Mesodermal cell (in vitro differentiated cells): ENCODE measurements around the gene CPN2.

Source experiments
- H3K27ac ChIP-seq: 2 replicates; pipeline ENCODE4 v1.7.0; 2013; ENCODE audit warnings: mild to moderate bottlenecking, low read depth, low read length, moderate library complexity; ENCODE audit not compliant: severe bottlenecking
- H3K36me3 ChIP-seq: 2 replicates; pipeline ENCODE4 v1.7.1; 2013; ENCODE audit warnings: mild to moderate bottlenecking, low read length, moderate library complexity; ENCODE audit not compliant: control insufficient read depth, insufficient read depth
- H3K4me1 ChIP-seq: one replicate; pipeline ENCODE4 v1.7.1; 2013; ENCODE audit warnings: mild to moderate bottlenecking, low read length; ENCODE audit not compliant: insufficient read depth, control insufficient read depth, poor library complexity, severe bottlenecking
- H3K4me3 ChIP-seq: 2 replicates; pipeline ENCODE4 v1.7.0; 2013; ENCODE audit warnings: low read length, control low read depth, mild to moderate bottlenecking; ENCODE audit not compliant: insufficient read depth, poor library complexity, severe bottlenecking; ENCODE audit errors: extremely low read depth
- H3K9me3 ChIP-seq: 2 replicates; pipeline ENCODE4 v1.7.1; 2013; ENCODE audit warnings: mild to moderate bottlenecking, low read length, moderate library complexity; ENCODE audit not compliant: control insufficient read depth
- WGBS, 2 experiments: methylation state at CpG; one replicate each; pipeline ENCODE4 v1.1.5; 2013; ENCODE audit warnings: missing lambda C conversion rate in 2 of 2; ENCODE audit not compliant: insufficient coverage in 2 of 2; 5-methylcytosine and 5-hydroxymethylcytosine counted together

Gene CPN2

GRCh38 chr3:194321693-194322640, 29.2 kb downstream of the CPN2 start:
- 97% methylated on average over 23 to 24 of the region's 26 CpGs for WGBS, 2 experiments
- H3K4me3 ChIP-seq: no peak overlapping the region
- H3K27ac ChIP-seq: no peak overlapping the region
- H3K9me3 ChIP-seq: peaks cover 31% of the 10 kb centered on the region
- H3K36me3 ChIP-seq: no peaks in the 10 kb centered on the region
- peaks cover 5% of the 10 kb centered on the region for H3K4me1 ChIP-seq

GRCh38 chr3:194320744-194321243, 30.3 kb downstream of the CPN2 start:
- Histone ChIP-seq H3K4me1 (peaks cover 7% of the 10 kb centered on the region), H3K9me3 (peaks cover 22% of the 10 kb centered on the region), H3K36me3 (no peaks in the 10 kb centered on the region), H3K4me3 (no peak overlapping the region), H3K27ac (no peak overlapping the region)
- WGBS, 2 experiments: 97 to 100% methylated on average over 5 of the region's 10 CpGs

DNA sequence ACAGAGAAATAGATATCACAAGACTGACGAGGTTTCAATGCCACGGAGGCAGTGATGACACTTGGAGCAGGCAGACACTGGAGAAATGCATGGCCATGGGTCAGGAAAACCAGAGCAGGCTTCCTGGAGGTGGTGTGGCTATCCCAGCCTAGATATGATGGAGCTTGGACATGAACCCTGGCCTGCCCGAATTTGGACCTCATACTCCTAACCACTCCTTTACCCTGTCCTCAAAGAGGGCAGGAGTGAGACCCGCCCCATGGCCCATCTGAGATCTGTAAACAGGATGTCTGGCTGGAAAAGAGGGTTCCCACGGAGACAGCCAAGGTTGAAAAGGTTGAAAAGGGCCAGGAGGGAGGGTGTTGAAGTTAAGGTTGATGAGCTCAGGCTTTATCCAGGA, 31.0 kb downstream of the CPN2 start:
- Histone ChIP-seq H3K27ac (no peak overlapping the region), H3K4me1 (peaks cover 9% of the 10 kb centered on the region), H3K9me3 (peaks cover 22% of the 10 kb centered on the region), H3K36me3 (no peaks in the 10 kb centered on the region), H3K4me3 (no peak overlapping the region)
- WGBS, 2 experiments: 82 to 100% methylated on average over 3 to 4 of the region's 5 CpGs

DNA sequence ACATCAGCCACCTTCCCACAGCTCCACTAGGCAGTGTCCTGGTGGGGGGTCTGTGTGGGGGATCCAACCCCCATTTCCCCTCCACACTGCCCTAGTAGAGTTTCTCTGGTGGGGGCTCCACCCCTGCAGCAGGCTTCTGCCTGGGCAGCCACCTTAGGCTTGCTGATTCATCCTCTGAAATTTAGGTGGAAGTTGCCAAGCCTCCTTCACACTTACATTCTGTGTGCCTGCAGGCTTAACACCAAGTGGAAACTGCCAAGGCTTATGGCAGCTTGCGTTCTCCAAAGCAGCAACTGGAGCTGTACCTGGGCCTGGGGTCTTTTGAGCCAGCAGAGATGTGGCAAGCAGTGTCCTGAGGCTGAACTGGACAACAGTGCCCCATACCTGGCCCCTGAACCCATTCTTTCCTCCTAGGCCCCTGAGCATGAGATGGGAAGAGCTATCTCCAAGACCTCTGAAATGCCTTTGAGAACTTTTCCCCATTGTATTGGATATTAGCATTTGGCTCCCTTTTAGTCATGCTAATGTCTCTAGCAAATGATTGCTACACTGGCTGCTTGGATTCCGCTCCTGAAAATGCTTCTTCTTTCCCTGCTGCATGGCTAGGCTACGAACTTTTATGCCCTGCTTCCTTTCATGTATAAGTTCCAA, 32.5 kb downstream of the CPN2 start:
- peaks cover 13% of the 10 kb centered on the region for H3K4me1 ChIP-seq
- WGBS, 2 experiments: 80 to 89% methylated on average over 3 of the region's 3 CpGs
- H3K36me3 ChIP-seq: no peaks in the 10 kb centered on the region
- peaks cover 22% of the 10 kb centered on the region for H3K9me3 ChIP-seq
- H3K4me3 ChIP-seq: no peak overlapping the region
- H3K27ac ChIP-seq: no peak overlapping the region

GRCh38 chr3:194316918-194317317, 34.2 kb downstream of the CPN2 start:
- 97 to 100% methylated on average over 6 of the region's 6 CpGs for WGBS, 2 experiments
- Histone ChIP-seq H3K36me3 (no peaks in the 10 kb centered on the region), H3K4me1 (peaks cover 22% of the 10 kb centered on the region), H3K27ac (no peak overlapping the region), H3K4me3 (no peak overlapping the region), H3K9me3 (peaks cover 17% of the 10 kb centered on the region)

GRCh38 chr3:194315965-194316361, 35.2 kb downstream of the CPN2 start:
- WGBS, 2 experiments: 15 to 32% methylated on average over 7 to 13 of the region's 17 CpGs
- Histone ChIP-seq H3K36me3 (no peaks in the 10 kb centered on the region), H3K27ac (no peak overlapping the region), H3K9me3 (peaks cover 17% of the 10 kb centered on the region), H3K4me1 (peaks cover 22% of the 10 kb centered on the region), H3K4me3 (no peak overlapping the region)

GRCh38 chr3:194315088-194315964, 35.8 kb downstream of the CPN2 start:
- H3K4me1 ChIP-seq: peaks cover 22% of the 10 kb centered on the region
- H3K27ac ChIP-seq: no peak overlapping the region
- 3 to 7% methylated on average over 39 to 48 of the region's 54 CpGs for WGBS, 2 experiments
- H3K9me3 ChIP-seq: peaks cover 17% of the 10 kb centered on the region
- H3K36me3 ChIP-seq: no peaks in the 10 kb centered on the region
- peak overlapping the region; percentile 35 for H3K4me3 ChIP-seq

DNA sequence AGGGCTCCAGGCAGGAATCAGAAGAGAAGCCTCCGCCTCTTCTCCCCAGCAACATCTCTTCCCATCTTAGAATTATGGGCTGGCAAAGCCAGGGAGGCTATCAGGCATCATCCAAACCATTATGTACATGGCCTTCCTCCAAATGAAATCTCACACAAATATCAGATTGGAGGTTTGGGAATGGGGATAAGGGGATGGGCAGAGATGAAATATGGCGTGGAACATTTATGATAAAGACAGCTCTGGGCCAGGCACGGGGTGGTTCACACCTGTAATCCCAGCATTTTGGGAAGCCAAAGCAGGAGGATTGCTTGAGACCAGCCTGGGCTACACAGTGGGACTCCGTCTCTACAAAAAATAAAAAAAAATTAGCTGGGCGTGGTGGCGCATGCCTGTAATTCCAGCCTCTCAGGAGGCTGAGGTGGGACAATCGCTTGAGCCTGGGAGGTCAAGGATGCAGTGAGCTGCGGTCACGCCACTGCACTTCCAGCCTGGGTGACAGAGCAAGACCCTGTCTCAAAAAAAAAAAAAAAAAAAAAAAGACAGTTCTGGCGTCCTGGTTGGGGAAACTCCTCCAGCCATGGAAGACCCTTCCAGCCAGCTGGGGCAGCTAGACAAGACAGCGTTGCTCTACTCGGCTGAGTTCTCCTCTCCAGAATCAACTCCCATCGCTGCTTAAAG, 36.6 kb downstream of the CPN2 start:
- WGBS, 2 experiments: 75 to 78% methylated on average over 8 of the region's 13 CpGs
- Histone ChIP-seq H3K4me1 (peaks cover 22% of the 10 kb centered on the region), H3K36me3 (no peaks in the 10 kb centered on the region)

DNA sequence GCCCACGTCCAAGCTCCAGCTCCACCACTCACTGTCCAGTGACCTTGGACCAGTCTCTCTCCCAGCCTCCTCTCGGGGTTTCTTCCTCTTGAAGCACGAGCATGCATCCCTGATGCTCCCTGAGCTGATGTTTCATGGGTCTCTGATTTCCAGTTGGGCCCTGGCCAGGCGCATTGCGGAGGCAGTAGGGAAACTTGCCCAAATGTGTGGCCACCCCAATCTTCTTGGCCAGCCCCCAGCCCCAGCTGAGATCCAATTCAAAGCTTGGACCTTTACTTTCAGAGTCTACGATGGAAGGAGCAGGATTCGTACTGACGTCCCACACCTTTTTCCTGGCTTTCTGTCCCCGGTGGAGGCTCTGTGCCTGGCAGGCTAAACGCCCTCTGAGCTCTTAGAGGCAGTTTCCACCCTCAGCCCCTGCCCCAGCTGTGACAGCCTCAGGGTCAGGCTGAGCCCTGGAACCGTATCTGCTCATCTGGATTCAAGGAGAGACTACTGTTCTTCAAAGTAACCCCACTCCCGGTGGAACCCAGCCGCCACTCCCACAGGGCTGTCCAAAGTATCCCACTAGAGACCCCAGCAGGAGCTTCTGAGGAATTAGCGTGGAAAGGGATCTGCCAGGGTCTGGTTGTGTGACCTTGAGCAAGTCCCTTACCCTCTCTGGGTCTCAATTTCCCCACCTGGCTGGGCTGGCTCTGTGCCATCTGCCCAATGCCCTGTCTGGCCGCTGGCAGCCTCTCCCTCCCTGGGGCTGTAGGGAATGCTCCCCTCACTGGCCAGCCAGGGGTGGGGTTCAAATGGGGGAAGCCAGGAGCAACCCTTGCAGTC, 37.4 kb downstream of the CPN2 start:
- Histone ChIP-seq H3K4me1 (peaks cover 22% of the 10 kb centered on the region), H3K4me3 (no peak overlapping the region), H3K36me3 (no peaks in the 10 kb centered on the region), H3K27ac (no peak overlapping the region), H3K9me3 (peaks cover 9% of the 10 kb centered on the region)
- 87 to 88% methylated on average over 12 to 15 of the region's 15 CpGs for WGBS, 2 experiments

More for the DNA sequence above, 36.6 kb downstream of the CPN2 start:
- H3K9me3 ChIP-seq: peaks cover 16% of the 10 kb centered on the region
- no peak overlapping the region for H3K4me3 ChIP-seq
- no peak overlapping the region for H3K27ac ChIP-seq
